ENCODE results near the gene HRAS. TPM values are rescaled to one million over a fixed set of nuclear protein-coding genes. Genes with fewer than 3 reads are reported as not detected.
A peak's percentile ranks its signal among the peaks of the same experiment; 100 is the strongest.

Gene HRAS
- total and polyA plus RNA-seq, 2 donors (not counting 1 experiment from before 2014, with no cell fraction given), result 63.5 to 86.0 TPM

GRCh38 chr11:532986-533585 is 2.3 kb downstream of the HRAS start:
- H3K27ac ChIP-seq (ENCODE audit: low read length in 2 of 2), result no peak overlapping the region
- 97% methylated on average over 30 of the region's 33 CpGs for WGBS (ENCODE audit: insufficient coverage)
- no peaks in the 10 kb centered on the region for H3K27me3 ChIP-seq (replicated peaks in 1 of 4; ENCODE audit: control extremely low read depth in 1 of 4, control insufficient read depth in 3 of 4, insufficient read depth in 4 of 4, low read length in 3 of 4)
- Mint-ChIP-seq H3K27me3 (no peaks in the 10 kb centered on the region), H3K27ac (no peak overlapping the region), H3K4me1 (peaks cover 13% of the 10 kb centered on the region), H3K4me3 (no peak overlapping the region), H3K9me3 (ENCODE audit: insufficient read depth) (no peaks in the 10 kb centered on the region)
- H4K20me1 ChIP-seq (ENCODE audit: control insufficient read depth, insufficient read depth, low read length, poor library complexity, severe bottlenecking), result peaks cover 36% of the 10 kb centered on the region
- TF ChIP-seq CTCF (IDR thresholded peaks at IDR 0.05), result no peak
- TF ChIP-seq EZH2 (IDR thresholded peaks at IDR 0.05; ENCODE audit: borderline replicate concordance, insufficient read depth, low read depth, low read length, poor library complexity, severe bottlenecking), result no peak
- intact Hi-C loops (cut with micrococcal nuclease), result no loop called here
- POLR2A ChIA-PET, result interaction anchor here (0.6 kb wide), 1 partner anchor 241 kb away, joined by 3 read pairs; no protein-coding TSS in a partner anchor
- no peak for ATAC-seq (ENCODE audit: low read depth)
- no peaks in the 10 kb centered on the region for H3K9me3 ChIP-seq (ENCODE audit: control extremely low read depth in 1 of 3, control insufficient read depth in 2 of 3, insufficient read depth in 1 of 3, low read length in 2 of 3)
- H3K4me3 ChIP-seq (ENCODE audit: control extremely low read depth in 1 of 5, extremely low read depth in 1 of 5, insufficient read depth in 1 of 5, low read depth in 2 of 5, low read length in 4 of 5), result no peak overlapping the region
- no peak overlapping the region for H3K9ac ChIP-seq (ENCODE audit: low read length)
- H3K4me2 ChIP-seq (replicated peaks; ENCODE audit: low read depth, low read length, poor library complexity, severe bottlenecking), result no peak overlapping the region
- peaks cover 15 to 28% of the 10 kb centered on the region in 2 donors for H3K4me1 ChIP-seq (ENCODE audit: control insufficient read depth in 2 of 2, insufficient read depth in 2 of 2, low read length in 2 of 2)
- peaks cover 0 to 25% of the 10 kb centered on the region in 2 experiments for H3K36me3 ChIP-seq (replicated peaks in 1 of 2; ENCODE audit: control extremely low read depth in 1 of 2, control insufficient read depth in 1 of 2, extremely low read depth in 1 of 2, insufficient read depth in 2 of 2, low read length in 1 of 2)
- H2AFZ ChIP-seq (ENCODE audit: insufficient read depth, low read depth, low read length, poor library complexity, severe bottlenecking), result no peak overlapping the region
- CTCF ChIA-PET, result interaction anchor here (2.2 kb wide), 1 partner anchor 14 kb away, joined by 6 read pairs; no protein-coding TSS in a partner anchor
- H3K79me2 ChIP-seq (ENCODE audit: control insufficient read depth, insufficient read depth, low read length), result peaks cover 21% of the 10 kb centered on the region
- DNase-seq, result peak; percentile 36

- H3K4me1 ChIP-seq (ENCODE audit: control insufficient read depth in 2 of 2, insufficient read depth in 2 of 2, low read length in 2 of 2), result peaks cover 10 to 23% of the 10 kb centered on the region in 2 donors
- H3K27ac Mint-ChIP-seq, result no peak overlapping the region
- ChIA-PET POLR2A (no interaction called here), CTCF (no interaction called here)
- H3K4me3 ChIP-seq (ENCODE audit: control extremely low read depth in 1 of 5, extremely low read depth in 1 of 5, insufficient read depth in 1 of 5, low read depth in 2 of 5, low read length in 4 of 5), result no peak overlapping the region
- peaks cover 0 to 25% of the 10 kb centered on the region in 2 experiments for H3K36me3 ChIP-seq (replicated peaks in 1 of 2; ENCODE audit: control extremely low read depth in 1 of 2, control insufficient read depth in 1 of 2, extremely low read depth in 1 of 2, insufficient read depth in 2 of 2, low read length in 1 of 2)
- no peak overlapping the region for H3K9ac ChIP-seq (ENCODE audit: low read length)
- H3K9me3 Mint-ChIP-seq (ENCODE audit: insufficient read depth), result no peaks in the 10 kb centered on the region
- 96% methylated on average over 22 of the region's 23 CpGs for WGBS (ENCODE audit: insufficient coverage)
- H3K4me3 Mint-ChIP-seq, result no peak overlapping the region
- ATAC-seq (ENCODE audit: low read depth) (no peak), DNase-seq (peak; percentile 32)
- no peaks in the 10 kb centered on the region for H3K27me3 Mint-ChIP-seq
- H2AFZ ChIP-seq (ENCODE audit: insufficient read depth, low read depth, low read length, poor library complexity, severe bottlenecking), result no peak overlapping the region
- H3K4me1 Mint-ChIP-seq, result peaks cover 7% of the 10 kb centered on the region
- no peaks in the 10 kb centered on the region for H3K27me3 ChIP-seq (replicated peaks in 1 of 4; ENCODE audit: control extremely low read depth in 1 of 4, control insufficient read depth in 3 of 4, insufficient read depth in 4 of 4, low read length in 3 of 4)
- no peak overlapping the region for H3K27ac ChIP-seq (ENCODE audit: low read length in 2 of 2)
- no peaks in the 10 kb centered on the region for H3K9me3 ChIP-seq (ENCODE audit: control extremely low read depth in 1 of 3, control insufficient read depth in 2 of 3, insufficient read depth in 1 of 3, low read length in 2 of 3)
- intact Hi-C loops (cut with micrococcal nuclease), result no loop called here
- TF ChIP-seq EZH2 (IDR thresholded peaks at IDR 0.05; ENCODE audit: borderline replicate concordance, insufficient read depth, low read depth, low read length, poor library complexity, severe bottlenecking), result no peak
- TF ChIP-seq CTCF (IDR thresholded peaks at IDR 0.05), result no peak
- H3K79me2 ChIP-seq (ENCODE audit: control insufficient read depth, insufficient read depth, low read length), result peaks cover 16% of the 10 kb centered on the region
- H3K4me2 ChIP-seq (replicated peaks; ENCODE audit: low read depth, low read length, poor library complexity, severe bottlenecking), result no peak overlapping the region
- H4K20me1 ChIP-seq (ENCODE audit: control insufficient read depth, insufficient read depth, low read length, poor library complexity, severe bottlenecking), result peaks cover 36% of the 10 kb centered on the region
These were observed 2.8 kb downstream of the HRAS start for GRCh38 chr11:532527-532985.

Measured in B cell (primary cell).